ENCODE data around the gene PRSS50.

PRSS50 gene

DNA sequence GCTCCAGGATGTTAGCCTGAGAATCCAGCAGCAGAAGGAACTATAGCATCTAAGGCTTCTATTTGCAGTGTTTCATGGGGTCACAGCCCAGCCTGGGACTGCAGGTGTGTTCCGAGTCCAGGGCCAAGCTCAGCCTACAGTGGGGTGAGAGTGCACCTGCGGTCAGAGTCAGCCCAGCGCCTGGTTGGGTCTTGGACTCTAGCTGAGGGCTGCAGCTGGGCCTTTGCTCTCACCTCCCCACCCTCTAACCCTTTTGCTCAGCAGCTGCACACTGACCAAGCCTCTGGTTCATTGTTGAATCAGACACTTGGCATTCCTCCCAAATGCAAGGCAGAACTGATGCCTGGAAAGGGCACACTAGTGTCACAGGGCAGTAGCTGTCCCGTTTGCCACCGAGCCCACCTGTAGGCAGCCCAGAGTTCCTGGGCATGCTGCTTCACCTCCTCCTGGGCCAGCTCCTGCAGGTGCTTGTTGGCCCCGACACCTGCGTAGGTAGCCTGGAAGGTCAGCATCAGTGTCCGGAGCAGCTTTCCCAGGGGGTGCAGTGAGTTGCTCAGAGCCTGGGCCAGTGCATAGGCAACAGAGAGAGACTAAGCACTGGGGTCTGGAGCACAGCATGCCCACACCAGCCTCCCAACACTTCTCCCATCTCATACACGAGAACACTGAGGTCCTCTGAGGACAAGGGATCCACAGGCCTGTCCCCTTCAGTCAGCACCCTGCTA is 41.7 kb downstream of the PRSS50 start:
- Histone ChIP-seq H3K27ac (replicated peaks; ENCODE audit: low read length) (no peak overlapping the region), H4K8ac (ENCODE audit: low read depth, low read length) (no peak overlapping the region), H3K18ac (ENCODE audit: low read length) (peak overlapping the region; percentile 68), H3K14ac (ENCODE audit: low read length) (no peak overlapping the region), H3K4me1 (ENCODE audit: control insufficient read depth in 2 of 2, insufficient read depth in 1 of 2, low read depth in 1 of 2, low read length in 2 of 2) (peaks cover 0 to 18% of the 10 kb centered on the region in 2 donors), H2BK5ac (ENCODE audit: low read length) (no peak overlapping the region), H3K4ac (ENCODE audit: low read length) (no peak overlapping the region), H2BK15ac (ENCODE audit: low read length) (peak overlapping the region; percentile 63), H3K9me3 (replicated peaks in 1 of 2; ENCODE audit: control insufficient read depth in 2 of 2, insufficient read depth in 1 of 2, low read depth in 1 of 2, low read length in 2 of 2) (no peaks in the 10 kb centered on the region), H3K9ac (ENCODE audit: low read depth, low read length, poor library complexity) (no peak overlapping the region), H3K36me3 (replicated peaks in 1 of 2; ENCODE audit: control insufficient read depth in 2 of 2, insufficient read depth in 2 of 2, low read length in 2 of 2) (no peaks in the 10 kb centered on the region), H3K79me1 (ENCODE audit: low read depth, low read length) (peaks cover 2% of the 10 kb centered on the region), H2AK5ac (ENCODE audit: low read depth, low read length) (peak overlapping the region; percentile 70), H4K91ac (ENCODE audit: low read depth, low read length, poor library complexity) (peak overlapping the region; percentile 41), H3K23ac (ENCODE audit: low read depth, low read length, poor library complexity) (peak overlapping the region; percentile 45), H2BK120ac (ENCODE audit: low read depth, low read length) (no peak overlapping the region), H3K4me3 (ENCODE audit: low read length in 2 of 2) (no peak overlapping the region), H2BK12ac (ENCODE audit: low read length) (no peak overlapping the region), H3K27me3 (ENCODE audit: control insufficient read depth in 3 of 3, insufficient read depth in 3 of 3, low read depth in 1 of 3, low read length in 3 of 3) (no peaks in the 10 kb centered on the region), H3K4me2 (ENCODE audit: insufficient read depth, low read length, poor library complexity, severe bottlenecking) (no peak overlapping the region), H2AFZ (ENCODE audit: low read length) (no peak overlapping the region)
- no CpG with 5 or more reads among the region's 9 CpGs for WGBS, 2 donors (ENCODE audit: extremely low coverage in 2 of 2, insufficient read length in 2 of 2, insufficient replicate concordance in 1 of 2)
- DNase-seq (ENCODE audit: low spot score) = no peak

DNA sequence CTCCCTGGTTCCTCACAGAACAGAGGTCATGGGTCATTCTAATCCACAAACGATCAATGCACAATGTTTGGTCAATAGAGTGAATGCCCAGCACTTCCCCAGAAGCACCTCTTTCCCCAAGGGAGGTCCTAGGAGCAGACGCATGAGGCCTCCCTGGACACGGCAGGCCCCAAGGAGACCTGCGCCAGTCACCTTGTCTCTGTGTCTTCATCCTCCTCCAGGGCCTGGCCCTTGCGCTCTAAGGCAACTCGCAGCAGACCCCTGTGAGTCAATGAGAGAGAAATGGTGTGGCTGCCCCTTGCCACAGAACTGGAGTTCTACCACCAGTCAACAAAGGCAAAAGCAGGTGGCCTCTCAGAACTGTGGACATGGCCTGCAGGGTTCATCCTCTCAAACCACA is 42.2 kb downstream of the PRSS50 start:
- H2BK15ac ChIP-seq (ENCODE audit: low read length) = no peak overlapping the region
- H2BK5ac ChIP-seq (ENCODE audit: low read length) = no peak overlapping the region
- H4K91ac ChIP-seq (ENCODE audit: low read depth, low read length, poor library complexity) = no peak overlapping the region
- peaks cover 0 to 14% of the 10 kb centered on the region in 2 donors for H3K4me1 ChIP-seq (ENCODE audit: control insufficient read depth in 2 of 2, insufficient read depth in 1 of 2, low read depth in 1 of 2, low read length in 2 of 2)
- peak overlapping the region; percentile 3 for H2AK5ac ChIP-seq (ENCODE audit: low read depth, low read length)
- no peaks in the 10 kb centered on the region for H3K36me3 ChIP-seq (replicated peaks in 1 of 2; ENCODE audit: control insufficient read depth in 2 of 2, insufficient read depth in 2 of 2, low read length in 2 of 2)
- H3K9ac ChIP-seq (ENCODE audit: low read depth, low read length, poor library complexity) = no peak overlapping the region
- DNase-seq (ENCODE audit: low spot score) = no peak
- no peaks in the 10 kb centered on the region for H3K9me3 ChIP-seq (replicated peaks in 1 of 2; ENCODE audit: control insufficient read depth in 2 of 2, insufficient read depth in 1 of 2, low read depth in 1 of 2, low read length in 2 of 2)
- H3K23ac ChIP-seq (ENCODE audit: low read depth, low read length, poor library complexity) = no peak overlapping the region
- H3K27ac ChIP-seq (replicated peaks; ENCODE audit: low read length) = no peak overlapping the region
- no peak overlapping the region for H2BK12ac ChIP-seq (ENCODE audit: low read length)
- H3K27me3 ChIP-seq (ENCODE audit: control insufficient read depth in 3 of 3, insufficient read depth in 3 of 3, low read depth in 1 of 3, low read length in 3 of 3) = no peaks in the 10 kb centered on the region
- H2AFZ ChIP-seq (ENCODE audit: low read length) = no peak overlapping the region
- H3K18ac ChIP-seq (ENCODE audit: low read length) = no peak overlapping the region
- H3K14ac ChIP-seq (ENCODE audit: low read length) = no peak overlapping the region
- no CpG with 5 or more reads among the region's 6 CpGs for WGBS, 2 donors (ENCODE audit: extremely low coverage in 2 of 2, insufficient read length in 2 of 2, insufficient replicate concordance in 1 of 2)
- no peak overlapping the region for H4K8ac ChIP-seq (ENCODE audit: low read depth, low read length)
- no peak overlapping the region for H3K4me2 ChIP-seq (ENCODE audit: insufficient read depth, low read length, poor library complexity, severe bottlenecking)
- H3K4ac ChIP-seq (ENCODE audit: low read length) = no peak overlapping the region
- no peak overlapping the region for H3K4me3 ChIP-seq (ENCODE audit: low read length in 2 of 2)
- no peak overlapping the region for H2BK120ac ChIP-seq (ENCODE audit: low read depth, low read length)
- peaks cover 2% of the 10 kb centered on the region for H3K79me1 ChIP-seq (ENCODE audit: low read depth, low read length)

DNA sequence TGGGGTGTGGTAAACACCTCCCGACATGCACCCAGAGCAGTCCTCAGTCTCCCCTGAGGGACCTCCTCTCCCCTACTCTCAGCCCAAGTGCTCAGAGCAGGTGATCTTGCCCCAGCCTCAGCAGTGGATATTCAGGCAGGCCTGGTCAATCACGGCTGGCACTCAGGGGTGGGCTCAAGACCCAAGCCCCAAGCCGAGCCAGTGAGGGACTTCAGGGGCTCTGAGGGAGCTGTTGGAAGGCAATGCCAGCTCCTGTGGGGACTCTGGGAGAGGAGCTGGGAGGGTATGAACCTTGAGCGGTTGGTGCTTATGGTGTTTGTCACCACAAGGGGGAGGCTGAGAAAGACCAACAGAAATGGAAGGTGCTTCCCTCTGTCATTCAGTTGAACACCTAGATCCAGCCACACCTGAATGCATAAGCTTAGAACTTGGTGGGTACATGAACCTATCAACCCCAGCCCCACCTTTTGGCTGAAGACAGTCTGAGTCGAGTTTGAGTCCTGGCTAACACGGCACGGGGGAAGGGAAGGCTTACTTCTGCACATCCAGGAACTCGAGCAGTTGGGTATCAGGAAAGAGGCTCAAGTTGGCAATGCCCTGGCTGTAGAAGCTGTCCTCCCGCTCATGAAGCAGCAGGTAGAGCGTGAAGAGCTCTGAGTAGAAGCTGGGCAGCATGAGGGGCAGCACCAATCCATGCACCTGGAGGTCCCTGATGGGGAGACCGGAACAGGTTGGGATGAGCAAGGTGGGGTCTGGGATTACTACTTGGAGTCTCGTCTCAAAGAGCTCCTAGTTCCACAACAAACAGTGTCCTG is 43.4 kb downstream of the PRSS50 start:
- Histone ChIP-seq H3K4ac (ENCODE audit: low read length) (peak overlapping the region; percentile 69), H3K18ac (ENCODE audit: low read length) (peak overlapping the region; percentile 40), H3K27me3 (ENCODE audit: control insufficient read depth in 3 of 3, insufficient read depth in 3 of 3, low read depth in 1 of 3, low read length in 3 of 3) (no peaks in the 10 kb centered on the region), H3K79me1 (ENCODE audit: low read depth, low read length) (peaks cover 2% of the 10 kb centered on the region), H2BK5ac (ENCODE audit: low read length) (no peak overlapping the region), H3K9me3 (replicated peaks in 1 of 2; ENCODE audit: control insufficient read depth in 2 of 2, insufficient read depth in 1 of 2, low read depth in 1 of 2, low read length in 2 of 2) (no peaks in the 10 kb centered on the region), H4K8ac (ENCODE audit: low read depth, low read length) (peak overlapping the region; percentile 45), H2AK5ac (ENCODE audit: low read depth, low read length) (peak overlapping the region; percentile 73), H2AFZ (ENCODE audit: low read length) (no peak overlapping the region), H2BK15ac (ENCODE audit: low read length) (peak overlapping the region; percentile 25), H3K36me3 (replicated peaks in 1 of 2; ENCODE audit: control insufficient read depth in 2 of 2, insufficient read depth in 2 of 2, low read length in 2 of 2) (no peaks in the 10 kb centered on the region), H3K4me1 (ENCODE audit: control insufficient read depth in 2 of 2, insufficient read depth in 1 of 2, low read depth in 1 of 2, low read length in 2 of 2) (peaks cover 0 to 14% of the 10 kb centered on the region in 2 donors), H2BK12ac (ENCODE audit: low read length) (no peak overlapping the region), H3K4me2 (ENCODE audit: insufficient read depth, low read length, poor library complexity, severe bottlenecking) (no peak overlapping the region), H3K9ac (ENCODE audit: low read depth, low read length, poor library complexity) (no peak overlapping the region), H3K23ac (ENCODE audit: low read depth, low read length, poor library complexity) (peak overlapping the region; percentile 40), H4K91ac (ENCODE audit: low read depth, low read length, poor library complexity) (no peak overlapping the region), H2BK120ac (ENCODE audit: low read depth, low read length) (no peak overlapping the region), H3K27ac (replicated peaks; ENCODE audit: low read length) (no peak overlapping the region), H3K4me3 (ENCODE audit: low read length in 2 of 2) (no peak overlapping the region), H3K14ac (ENCODE audit: low read length) (no peak overlapping the region)
- WGBS, 2 donors (ENCODE audit: extremely low coverage in 2 of 2, insufficient read length in 2 of 2, insufficient replicate concordance in 1 of 2) = no CpG with 5 or more reads among the region's 12 CpGs
- DNase-seq (ENCODE audit: low spot score) = no peak
